Pancreas (tissue), 10 donors: Measurements from ENCODE around the gene CORO7. TPM values are rescaled to one million over a fixed set of nuclear protein-coding genes. Genes with fewer than 3 reads are reported as not detected.
A peak's percentile ranks its signal among the peaks of the same experiment; 100 is the strongest.

ENCODE experiments used
- ATAC-seq, 4 donors: fragments of 200-7000 bp; cut with Tn5 transposase; one replicate each; pipeline versions ENCODE4 v1.8.0 to v1.9.1; 2020; ENCODE audit warnings: mild to moderate bottlenecking in 4 of 4, moderate library complexity in 4 of 4
- DNase-seq, 6 donors: peaks; one replicate each; pipeline ENCODE4 v3.0.0-alpha.2; 2020
- FAIRE-seq: peaks from 2 replicates; lab custom pipeline; 2012; peaks lifted over from hg19 to GRCh38; lab: Jason Lieb, UNC
- H3K27ac ChIP-seq, 4 donors: fragments of 200-600 bp; sonication (generic); 1 replicate in 3 of 4; 2 replicates in 1 of 4; pipeline versions ENCODE4 v1.5.0 to v1.8.0; 2020
- H3K27me3 ChIP-seq, 4 donors: fragments of 200-600 bp; one replicate each; pipeline ENCODE4 v1.8.0; 2021
- H3K36me3 ChIP-seq, 3 donors: fragments of 200-600 bp; sonication (generic) in 1 of 3; one replicate each; pipeline versions ENCODE4 v1.5.0 to v1.8.0; 2020 to 2021
- H3K4me1 ChIP-seq, 3 donors: fragments of 200-600 bp; one replicate each; pipeline ENCODE4 v1.8.0; 2021
- H3K4me3 ChIP-seq, 4 donors: fragments of 200-600 bp; sonication (generic) in 2 of 4; one replicate each; pipeline versions ENCODE4 v1.5.0 to v1.8.0; 2020 to 2021
- H3K9me3 ChIP-seq, 4 donors: fragments of 200-600 bp; one replicate each; pipeline ENCODE4 v1.8.0; 2021
- CTCF ChIP-seq, 4 donors: fragments of 200-600 bp; sonication (generic) in 3 of 4; IDR thresholded peaks; one replicate each; pipeline versions ENCODE4 v1.5.0 to v1.8.0; 2021; ENCODE audit warnings: antibody characterized with exemption in 4 of 4
- WGBS, 2 donors: extraction: QIAGEN DNeasy Blood & Tissue Kit; methylation state at CpG; one replicate each; pipeline ENCODE4 v1.1.7; 2013; 5-methylcytosine and 5-hydroxymethylcytosine counted together
- intact Hi-C, 3 donors: fragments of 100-400 bp; cut with DNase I; formaldehyde crosslinking; loops; one replicate each; pipeline versions ENCODE4 v1.11.1 to v1.14.2; 2022
- polyA plus RNA-seq, 2 donors: library from polyadenylated mRNA; stranded (reverse); fragments of 200-250 nt; gene quantifications; one replicate each; pipeline ENCODE4 v1.2.3, GENCODE V29; 2013
- total RNA-seq, 6 donors: library from RNA; stranded (reverse); fragmentation: NEBNext Ultra II Directional in 4 of 6; extraction: Animal tissue kit (Norgen Biotek cat#: 25700) in 4 of 6; gene quantifications; one replicate each; pipeline versions ENCODE4 v1.2.1 to v1.2.4, GENCODE V29; 2021 to 2023
- donor health status: healthy with polysubstance abuse.
- donor health status: DM: no; HTN: no; CAD: no; lungs with moderate emphysema.
- donor health status: DM: no; HTN: no; CAD: no.
- donor health status: control.
- donor health status: control.
- donor health status: Bipolar disorder and iron deficiency.
- donor health status: DM: yes; HTN: yes; CAD: no.
- donor health status: DM: no; HTN: no; CAD: no.
- donor health status: DM: no; HTN: no; CAD: no.
- donor health status: DM: yes; HTN: yes; CAD: no.

The CORO7 gene
- total and polyA plus RNA-seq, 8 donors: 8.4 to 29.6 (median 18.7) TPM

- Histone ChIP-seq H3K27ac (no peak overlapping the region), H3K4me1 (peaks cover 0 to 4% (median 0%) of the 10 kb centered on the region in 3 donors), H3K9me3 (no peaks in the 10 kb centered on the region), H3K27me3 (no peaks in the 10 kb centered on the region), H3K4me3 (no peak overlapping the region), H3K36me3 (no peaks in the 10 kb centered on the region)
- no peak for TF ChIP-seq CTCF (IDR thresholded peaks at IDR 0.05)
- DNase-seq: no peak
- no peak for FAIRE-seq
- intact Hi-C loops: no loop called here
- no peak for ATAC-seq
- WGBS, 2 donors: 71 to 79% methylated on average over 8 of the region's 8 CpGs
Observed at GRCh38 chr16:4420505-4421105, 4.2 kb upstream of the CORO7 start.

- peaks cover 0 to 5% (median 0%) of the 10 kb centered on the region in 3 donors for H3K4me1 ChIP-seq
- FAIRE-seq (no peak), ATAC-seq (no peak), DNase-seq (no peak)
- 71 to 78% methylated on average over 7 of the region's 7 CpGs for WGBS, 2 donors
- H3K27me3 ChIP-seq: no peaks in the 10 kb centered on the region
- H3K4me3 ChIP-seq: no peak overlapping the region
- no peak overlapping the region for H3K27ac ChIP-seq
- no peaks in the 10 kb centered on the region for H3K9me3 ChIP-seq
- intact Hi-C loops: no loop called here
- no peaks in the 10 kb centered on the region for H3K36me3 ChIP-seq
- no peak for TF ChIP-seq CTCF (IDR thresholded peaks at IDR 0.05)
Observed at GRCh38 chr16:4419402-4419959, 3.1 kb upstream of the CORO7 start.

GRCh38 chr16:4415538-4416199 is 727 bp downstream of the CORO7 start:
- no peaks in the 10 kb centered on the region for H3K9me3 ChIP-seq
- ATAC-seq: peak; percentile 15 to 52 (median 32)
- no peak for FAIRE-seq
- intact Hi-C loops: no loop called here
- peak overlapping the region; percentile 51 to 73 (median 60) for H3K27ac ChIP-seq
- no peaks in the 10 kb centered on the region for H3K36me3 ChIP-seq
- peaks cover 0 to 5% (median 0%) of the 10 kb centered on the region in 3 donors for H3K4me1 ChIP-seq
- 3 to 9% methylated on average over 19 to 44 of the region's 44 CpGs for WGBS, 2 donors
- H3K4me3 ChIP-seq: peak overlapping the region; percentile 78 to 99 (median 91)
- no peaks in the 10 kb centered on the region for H3K27me3 ChIP-seq
- peak in 4 of 6 donors; percentile 39 to 84 (median 60) for DNase-seq
- no peak for TF ChIP-seq CTCF (IDR thresholded peaks at IDR 0.05)

- ATAC-seq (no peak), FAIRE-seq (no peak), DNase-seq (no peak)
- H3K9me3 ChIP-seq: no peaks in the 10 kb centered on the region
- H3K27me3 ChIP-seq: no peaks in the 10 kb centered on the region
- WGBS, 2 donors: 80 to 89% methylated on average over 7 of the region's 7 CpGs
- no peaks in the 10 kb centered on the region for H3K36me3 ChIP-seq
- no peak overlapping the region for H3K27ac ChIP-seq
- no peak overlapping the region for H3K4me3 ChIP-seq
- no peak for TF ChIP-seq CTCF (IDR thresholded peaks at IDR 0.05)
- intact Hi-C loops: no loop called here
- peaks cover 0 to 5% (median 0%) of the 10 kb centered on the region in 3 donors for H3K4me1 ChIP-seq
Observed at GRCh38 chr16:4414187-4414917, 2.0 kb downstream of the CORO7 start.
